Measurements from ENCODE around the gene TRIO. TPM values are rescaled to one million over a fixed set of nuclear protein-coding genes. Genes with fewer than 3 reads are reported as not detected.
A peak's percentile ranks its signal among the peaks of the same experiment; 100 is the strongest.

The TRIO gene
- total and polyA plus RNA-seq, 2 donors (not counting 1 experiment from before 2014, with no cell fraction given), result 134 to 281 TPM

DNA sequence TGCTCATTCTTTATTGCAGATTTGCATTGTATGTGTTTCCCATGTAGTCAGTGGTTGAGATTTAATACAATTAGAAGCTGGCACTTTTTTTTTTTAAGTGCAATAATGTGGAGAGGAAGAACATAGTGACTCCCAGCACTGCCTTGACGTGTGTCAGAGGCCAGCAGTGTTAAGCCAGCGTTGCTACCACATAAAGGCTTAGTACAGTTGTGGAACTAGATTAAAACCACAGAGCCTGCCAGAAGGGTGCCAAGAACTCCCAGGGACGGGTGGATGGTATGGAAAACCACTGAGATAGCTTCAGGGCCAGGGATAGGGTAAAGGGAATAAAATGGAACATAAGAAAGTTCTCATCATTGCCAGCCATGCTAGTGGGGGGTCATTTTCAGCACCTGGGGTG, 142.9 kb downstream of the TRIO start:
- H3K79me2 ChIP-seq (ENCODE audit: control insufficient read depth, insufficient read depth, low read length), result peaks cover 73% of the 10 kb centered on the region
- H4K20me1 ChIP-seq (ENCODE audit: control insufficient read depth, extremely low read depth, insufficient read depth, low read length), result no peaks in the 10 kb centered on the region
- no peaks in the 10 kb centered on the region for H3K27me3 ChIP-seq (ENCODE audit: control insufficient read depth, insufficient read depth, low read length)
- DNase-seq (ENCODE audit: low read depth in 2 of 2), result peak in 1 of 2 donors; percentile 59
- H2AFZ ChIP-seq (ENCODE audit: low read length), result no peak overlapping the region
- no peak overlapping the region for H3K27ac ChIP-seq (ENCODE audit: insufficient read depth, low read length)
- no peak overlapping the region for H3K4me3 ChIP-seq (replicated peaks in 1 of 4; ENCODE audit: control extremely low read depth in 1 of 4, insufficient read depth in 1 of 4, low read depth in 3 of 4, low read length in 4 of 4)
- H3K9ac ChIP-seq (ENCODE audit: insufficient read depth, low read length), result no peak overlapping the region
- no peaks in the 10 kb centered on the region for H3K4me1 ChIP-seq (ENCODE audit: control insufficient read depth, extremely low read depth, insufficient read depth, low read length)
- peaks cover 11% of the 10 kb centered on the region for H3K36me3 ChIP-seq (ENCODE audit: control insufficient read depth, insufficient read depth, low read length)
- no peak overlapping the region for H3K4me2 ChIP-seq (ENCODE audit: extremely low read depth, insufficient read depth, low read length)
- TF ChIP-seq EZH2 (IDR thresholded peaks at IDR 0.05; ENCODE audit: low read length, missing control alignments) (no peak), CTCF (conservative IDR thresholded peaks at IDR 0.05 in 1 of 2, IDR thresholded peaks at IDR 0.05 in 1 of 2; ENCODE audit: low read depth in 1 of 2, low read length in 2 of 2) (no peak)
- no peaks in the 10 kb centered on the region for H3K9me3 ChIP-seq (ENCODE audit: control insufficient read depth, insufficient read depth, low read depth, low read length)

DNA sequence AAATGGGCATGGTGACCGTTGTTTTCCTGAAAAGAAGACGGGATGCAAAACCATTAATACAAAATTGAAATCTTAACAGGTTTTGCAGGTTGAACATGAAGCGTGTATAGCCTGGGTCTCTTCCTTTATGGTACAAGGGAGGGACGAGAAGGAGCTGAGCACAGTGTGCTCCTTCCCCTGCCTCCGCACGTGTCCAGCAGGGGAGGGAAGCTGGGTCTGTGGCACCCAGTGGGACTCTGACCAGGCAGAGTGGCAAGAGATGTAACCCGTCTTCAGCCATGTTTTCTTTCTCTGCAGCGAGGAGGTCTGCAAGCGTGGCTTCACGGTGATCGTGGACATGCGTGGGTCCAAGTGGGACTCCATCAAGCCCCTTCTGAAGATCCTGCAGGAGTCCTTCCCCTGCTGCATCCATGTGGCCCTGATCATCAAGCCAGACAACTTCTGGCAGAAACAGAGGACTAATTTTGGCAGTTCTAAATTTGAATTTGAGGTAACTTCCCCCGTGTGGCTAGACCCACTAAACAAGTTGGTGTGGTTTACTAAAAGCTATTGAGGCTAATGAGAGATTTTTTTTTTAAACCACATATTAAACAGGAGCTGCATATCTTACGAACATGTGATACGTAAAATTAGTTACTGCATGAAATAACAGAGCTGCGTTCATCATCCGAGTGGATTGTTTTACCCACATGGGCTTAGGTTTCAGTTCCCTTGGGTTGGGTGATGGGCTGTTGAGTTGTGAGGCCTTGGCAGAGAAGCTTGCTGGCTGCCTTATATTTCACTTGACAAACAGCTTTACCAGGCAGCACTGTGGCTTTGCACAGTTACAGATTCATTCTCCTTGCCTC, 143.7 kb downstream of the TRIO start:
- DNase-seq (ENCODE audit: low read depth in 2 of 2), result no peak

More for the DNA sequence above, 143.7 kb downstream of the TRIO start:
- Histone ChIP-seq H2AFZ (ENCODE audit: low read length) (no peak overlapping the region), H3K36me3 (ENCODE audit: control insufficient read depth, insufficient read depth, low read length) (peaks cover 12% of the 10 kb centered on the region), H4K20me1 (ENCODE audit: control insufficient read depth, extremely low read depth, insufficient read depth, low read length) (no peaks in the 10 kb centered on the region), H3K4me1 (ENCODE audit: control insufficient read depth, extremely low read depth, insufficient read depth, low read length) (no peaks in the 10 kb centered on the region), H3K9me3 (ENCODE audit: control insufficient read depth, insufficient read depth, low read depth, low read length) (no peaks in the 10 kb centered on the region), H3K27ac (ENCODE audit: insufficient read depth, low read length) (no peak overlapping the region), H3K4me2 (ENCODE audit: extremely low read depth, insufficient read depth, low read length) (no peak overlapping the region), H3K27me3 (ENCODE audit: control insufficient read depth, insufficient read depth, low read length) (no peaks in the 10 kb centered on the region), H3K79me2 (ENCODE audit: control insufficient read depth, insufficient read depth, low read length) (peaks cover 69% of the 10 kb centered on the region), H3K9ac (ENCODE audit: insufficient read depth, low read length) (no peak overlapping the region), H3K4me3 (replicated peaks in 1 of 4; ENCODE audit: control extremely low read depth in 1 of 4, insufficient read depth in 1 of 4, low read depth in 3 of 4, low read length in 4 of 4) (no peak overlapping the region)
- TF ChIP-seq CTCF (conservative IDR thresholded peaks at IDR 0.05 in 1 of 2, IDR thresholded peaks at IDR 0.05 in 1 of 2; ENCODE audit: low read depth in 1 of 2, low read length in 2 of 2) (no peak), EZH2 (IDR thresholded peaks at IDR 0.05; ENCODE audit: low read length, missing control alignments) (no peak)
